ENCODE results near the gene CLIC2. TPM values are rescaled to one million over a fixed set of nuclear protein-coding genes. Genes with fewer than 3 reads are reported as not detected.

The CLIC2 gene
- total RNA-seq, 1 experiment from 2014 or later: not detected

DNA sequence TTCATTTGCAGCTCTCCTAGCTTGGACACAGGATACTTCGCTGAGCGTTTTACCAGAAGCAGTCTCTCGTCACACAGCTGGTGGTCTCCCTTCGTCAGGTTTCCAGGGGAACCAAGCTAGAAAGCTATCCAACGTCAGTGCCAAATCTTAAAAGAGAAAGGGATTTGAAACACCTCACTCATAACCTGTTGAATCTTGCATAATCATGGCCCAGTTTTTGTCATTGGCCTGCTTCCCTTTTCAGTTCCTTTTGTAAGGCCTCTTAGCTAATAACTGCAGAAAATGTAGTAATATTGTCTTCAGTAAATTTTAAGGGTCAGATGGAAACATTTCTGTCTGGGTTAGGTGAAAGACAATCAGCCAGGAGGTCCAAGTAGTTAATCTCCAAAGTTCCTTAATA is 92.1 kb downstream of the CLIC2 start:
- Histone ChIP-seq H3K4me3 (ENCODE audit: low read depth, low read length) (no peak overlapping the region), H3K4me1 (no peaks in the 10 kb centered on the region), H3K9me3 (no peaks in the 10 kb centered on the region), H3K27me3 (replicated peaks; ENCODE audit: control insufficient read depth, insufficient read depth, low read length) (no peaks in the 10 kb centered on the region), H3K36me3 (ENCODE audit: control insufficient read depth, insufficient read depth, low read length) (no peaks in the 10 kb centered on the region)
- Mint-ChIP-seq H3K4me3 (ENCODE audit: unreplicated experiment) (no peak overlapping the region), H3K9me3 (ENCODE audit: unreplicated experiment) (no peaks in the 10 kb centered on the region), H3K27me3 (ENCODE audit: insufficient read depth, unreplicated experiment) (no peaks in the 10 kb centered on the region), H3K27ac (ENCODE audit: unreplicated experiment) (no peak overlapping the region), H3K36me3 (ENCODE audit: insufficient read depth, unreplicated experiment) (peaks cover 12% of the 10 kb centered on the region), H3K4me1 (ENCODE audit: low read depth, unreplicated experiment) (no peaks in the 10 kb centered on the region)
- TF ChIP-seq, protein P1, sequence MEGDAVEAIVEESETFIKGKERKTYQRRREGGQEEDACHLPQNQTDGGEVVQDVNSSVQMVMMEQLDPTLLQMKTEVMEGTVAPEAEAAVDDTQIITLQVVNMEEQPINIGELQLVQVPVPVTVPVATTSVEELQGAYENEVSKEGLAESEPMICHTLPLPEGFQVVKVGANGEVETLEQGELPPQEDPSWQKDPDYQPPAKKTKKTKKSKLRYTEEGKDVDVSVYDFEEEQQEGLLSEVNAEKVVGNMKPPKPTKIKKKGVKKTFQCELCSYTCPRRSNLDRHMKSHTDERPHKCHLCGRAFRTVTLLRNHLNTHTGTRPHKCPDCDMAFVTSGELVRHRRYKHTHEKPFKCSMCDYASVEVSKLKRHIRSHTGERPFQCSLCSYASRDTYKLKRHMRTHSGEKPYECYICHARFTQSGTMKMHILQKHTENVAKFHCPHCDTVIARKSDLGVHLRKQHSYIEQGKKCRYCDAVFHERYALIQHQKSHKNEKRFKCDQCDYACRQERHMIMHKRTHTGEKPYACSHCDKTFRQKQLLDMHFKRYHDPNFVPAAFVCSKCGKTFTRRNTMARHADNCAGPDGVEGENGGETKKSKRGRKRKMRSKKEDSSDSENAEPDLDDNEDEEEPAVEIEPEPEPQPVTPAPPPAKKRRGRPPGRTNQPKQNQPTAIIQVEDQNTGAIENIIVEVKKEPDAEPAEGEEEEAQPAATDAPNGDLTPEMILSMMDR (IDR thresholded peaks at IDR 0.05; ENCODE audit: insufficient read depth in 1 of 2, low read depth in 1 of 2, low read length in 1 of 2, severe bottlenecking in 1 of 2, unreplicated experiment in 1 of 2): no peak
- BruUV-seq (replicated peaks): no TSS peak
- intact Hi-C loops (cut with micrococcal nuclease; ENCODE audit: unreplicated experiment): no loop called here
- DNase-seq: no peak
- ChIA-PET CTCF (no interaction called here), POLR2A (no interaction called here)

DNA sequence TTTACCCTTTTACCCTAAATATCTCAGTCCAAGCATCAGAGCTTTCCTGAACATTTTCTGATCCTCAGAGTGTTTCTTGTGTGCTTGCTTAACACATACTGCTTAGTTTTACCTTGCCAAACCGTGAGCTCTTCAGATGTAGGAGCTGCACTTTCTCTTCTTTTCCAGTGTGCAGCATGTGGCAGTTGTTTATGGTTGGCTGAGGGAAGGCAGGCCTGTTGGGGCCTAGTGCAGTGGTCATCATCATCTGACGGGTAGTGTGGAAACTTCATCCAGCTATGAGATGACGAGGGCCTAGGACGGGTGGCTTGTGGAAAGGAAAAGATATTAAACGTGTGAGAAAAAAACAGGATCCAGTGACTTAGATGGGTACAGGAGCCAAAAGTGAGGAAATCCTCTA is 96.7 kb downstream of the CLIC2 start:
- no TSS peak for BruUV-seq (replicated peaks)
- Mint-ChIP-seq H3K9me3 (ENCODE audit: unreplicated experiment) (no peaks in the 10 kb centered on the region), H3K4me1 (ENCODE audit: low read depth, unreplicated experiment) (peaks cover 7% of the 10 kb centered on the region), H3K4me3 (ENCODE audit: unreplicated experiment) (no peak overlapping the region), H3K27ac (ENCODE audit: unreplicated experiment) (no peak overlapping the region), H3K36me3 (ENCODE audit: insufficient read depth, unreplicated experiment) (peaks cover 35% of the 10 kb centered on the region), H3K27me3 (ENCODE audit: insufficient read depth, unreplicated experiment) (no peaks in the 10 kb centered on the region)
- Histone ChIP-seq H3K27me3 (replicated peaks; ENCODE audit: control insufficient read depth, insufficient read depth, low read length) (no peaks in the 10 kb centered on the region), H3K36me3 (ENCODE audit: control insufficient read depth, insufficient read depth, low read length) (no peaks in the 10 kb centered on the region; the same call in 1 of the 2 replicates), H3K4me1 (no peaks in the 10 kb centered on the region; the same call in 1 of the 2 replicates), H3K4me3 (ENCODE audit: low read depth, low read length) (no peak overlapping the region), H3K9me3 (no peaks in the 10 kb centered on the region)
- TF ChIP-seq, protein P1 (IDR thresholded peaks at IDR 0.05; ENCODE audit: insufficient read depth in 1 of 2, low read depth in 1 of 2, low read length in 1 of 2, severe bottlenecking in 1 of 2, unreplicated experiment in 1 of 2): no peak
- POLR2A ChIA-PET: no interaction called here
- intact Hi-C loops (cut with micrococcal nuclease; ENCODE audit: unreplicated experiment): no loop called here
- CTCF ChIA-PET: no interaction called here
- DNase-seq: no peak

DNA sequence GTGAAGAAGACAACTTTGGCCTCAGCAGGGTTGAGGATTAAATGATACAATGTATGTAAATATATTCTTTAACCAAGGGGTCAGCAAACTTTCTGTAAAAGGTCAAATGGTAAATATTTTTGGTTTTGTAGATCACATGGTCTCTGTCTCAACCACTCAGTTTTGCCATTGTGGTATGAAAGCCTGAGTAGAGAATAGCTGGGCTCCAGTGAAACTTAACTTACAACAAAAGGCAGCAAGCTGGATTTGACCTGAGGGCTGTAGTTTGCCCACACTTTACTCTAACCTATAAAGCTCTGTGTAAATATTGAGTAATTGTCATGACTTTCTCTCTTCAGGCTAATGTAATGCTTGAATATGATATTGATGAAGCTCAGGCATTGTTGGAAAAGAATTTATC is 98.5 kb downstream of the CLIC2 start:
- no peaks in the 10 kb centered on the region for H3K27me3 ChIP-seq (replicated peaks; ENCODE audit: control insufficient read depth, insufficient read depth, low read length)
- Mint-ChIP-seq H3K36me3 (ENCODE audit: insufficient read depth, unreplicated experiment) (peaks cover 40% of the 10 kb centered on the region), H3K4me3 (ENCODE audit: unreplicated experiment) (no peak overlapping the region), H3K4me1 (ENCODE audit: low read depth, unreplicated experiment) (peaks cover 11% of the 10 kb centered on the region), H3K27me3 (ENCODE audit: insufficient read depth, unreplicated experiment) (no peaks in the 10 kb centered on the region), H3K27ac (ENCODE audit: unreplicated experiment) (no peak overlapping the region), H3K9me3 (ENCODE audit: unreplicated experiment) (no peaks in the 10 kb centered on the region)
- BruUV-seq (replicated peaks): no TSS peak
- TF ChIP-seq, protein P1 (IDR thresholded peaks at IDR 0.05; ENCODE audit: insufficient read depth in 1 of 2, low read depth in 1 of 2, low read length in 1 of 2, severe bottlenecking in 1 of 2, unreplicated experiment in 1 of 2): no peak
- CTCF ChIA-PET: interaction anchor here (1.9 kb wide), 1 partner anchor 19 kb away, joined by 5 read pairs; the partner anchor contains the start of gene VBP1
- DNase-seq: peak in 1 of 2 experiments; percentile 10
- intact Hi-C loops (cut with micrococcal nuclease; ENCODE audit: unreplicated experiment): no loop called here
- H3K36me3 ChIP-seq (ENCODE audit: control insufficient read depth, insufficient read depth, low read length): no peaks in the 10 kb centered on the region; the same call in 1 of the 2 replicates
- no peaks in the 10 kb centered on the region; the same call in 1 of the 2 replicates for H3K4me1 ChIP-seq
- H3K4me3 ChIP-seq (ENCODE audit: low read depth, low read length): no peak overlapping the region
- POLR2A ChIA-PET: interaction anchor here (0.9 to 1.4 kb wide), 2 partner anchors 19 to 20 kb away, joined by 4 to 5 read pairs; partner anchors contain the start of gene VBP1
- no peaks in the 10 kb centered on the region for H3K9me3 ChIP-seq
